HG03095 (cell line): ENCODE measurements around the gene KCTD5.
A peak's percentile ranks its signal among the peaks of the same experiment; 100 is the strongest.

Source experiments
- ATAC-seq: cut with Tn5 transposase; IDR thresholded peaks from one replicate; pipeline ENCODE4 v1.9.1; 2021; ENCODE audit warnings: moderate library complexity; ENCODE audit not compliant: unreplicated experiment

Gene KCTD5

GRCh38 chr16:2748757-2749455 is 66.6 kb downstream of the KCTD5 start:
- no peak for ATAC-seq

GRCh38 chr16:2749476-2749875 is 67.2 kb downstream of the KCTD5 start:
- ATAC-seq, result no peak

- ATAC-seq, result no peak
Observed at GRCh38 chr16:2749936-2750335, 67.6 kb downstream of the KCTD5 start.

- ATAC-seq, result peak; percentile 4
Observed at GRCh38 chr16:2751577-2752034, 69.3 kb downstream of the KCTD5 start.

- ATAC-seq, result peak; percentile 70
Observed at GRCh38 chr16:2752035-2752849, 69.9 kb downstream of the KCTD5 start, which contains the start of gene SRRM2. Gene SRRM2, plus strand, starts transcription at chr16:2752638. Its CDS starts 3,727 bp downstream, at chr16:2756365.

- peak; percentile 28 for ATAC-seq
Observed at GRCh38 chr16:2752850-2753732, 70.8 kb downstream of the KCTD5 start.

- no peak for ATAC-seq
Observed at GRCh38 chr16:2753733-2754020, 71.4 kb downstream of the KCTD5 start.

GRCh38 chr16:2755158-2755557 is 72.8 kb downstream of the KCTD5 start:
- no peak for ATAC-seq

GRCh38 chr16:2756288-2757015 is 74.1 kb downstream of the KCTD5 start:
- ATAC-seq, result no peak

GRCh38 chr16:2757344-2757743 is 75.0 kb downstream of the KCTD5 start:
- no peak for ATAC-seq
